Activated T-cell treated with anti-CD3 and anti-CD28 coated beads, Interleukin-2, amount 50 U/mL, for 24 hours (primary cell): ENCODE data around the gene CRYAA.

Experiments
- DNase-seq: peaks from one replicate; pipeline ENCODE4 v3.0.0-alpha.2; 2020
- H3K27ac Mint-ChIP-seq: 2 replicates; pipeline ENCODE4 v1.8.0; 2020; ENCODE audit warnings: mild to moderate bottlenecking, mixed read lengths
- H3K27me3 Mint-ChIP-seq: 2 replicates; pipeline ENCODE4 v1.8.0; 2020; ENCODE audit warnings: mixed read lengths
- H3K36me3 Mint-ChIP-seq: 2 replicates; pipeline ENCODE4 v1.8.0; 2020; ENCODE audit warnings: low read depth, mixed read lengths
- H3K4me1 Mint-ChIP-seq: 2 replicates; pipeline ENCODE4 v1.8.0; 2020; ENCODE audit warnings: low read depth, mixed read lengths
- H3K4me3 Mint-ChIP-seq: 2 replicates; pipeline ENCODE4 v1.8.0; 2020; ENCODE audit warnings: mild to moderate bottlenecking, moderate library complexity, mixed read lengths
- H3K9me3 Mint-ChIP-seq: 2 replicates; pipeline ENCODE4 v1.8.0; 2020; ENCODE audit warnings: mixed read lengths

The CRYAA gene

DNA sequence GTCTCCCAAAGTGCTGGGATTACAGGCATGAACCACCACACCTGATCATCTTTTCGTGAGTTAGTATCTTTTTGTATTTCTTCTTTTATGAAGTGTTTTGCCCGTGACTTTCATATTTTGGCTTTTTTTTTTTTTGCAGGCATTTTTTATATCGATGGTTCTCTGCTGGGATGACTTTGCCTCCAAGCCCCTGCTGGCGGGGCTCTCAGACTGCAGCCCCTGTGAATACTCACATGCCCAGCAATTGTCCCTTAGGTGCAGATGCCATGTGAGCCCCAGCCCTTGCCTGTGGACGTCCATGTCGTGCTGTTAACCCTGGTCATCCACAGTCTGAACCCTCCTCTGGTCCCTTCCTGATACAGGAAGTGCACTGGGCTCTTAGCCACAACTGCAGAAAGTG is 21.7 kb downstream of the CRYAA start:
- Mint-ChIP-seq H3K27me3 (peaks cover 3% of the 10 kb centered on the region), H3K9me3 (no peaks in the 10 kb centered on the region), H3K27ac (no peak overlapping the region), H3K4me3 (no peak overlapping the region), H3K4me1 (no peaks in the 10 kb centered on the region), H3K36me3 (no peaks in the 10 kb centered on the region)
- no peak for DNase-seq

DNA sequence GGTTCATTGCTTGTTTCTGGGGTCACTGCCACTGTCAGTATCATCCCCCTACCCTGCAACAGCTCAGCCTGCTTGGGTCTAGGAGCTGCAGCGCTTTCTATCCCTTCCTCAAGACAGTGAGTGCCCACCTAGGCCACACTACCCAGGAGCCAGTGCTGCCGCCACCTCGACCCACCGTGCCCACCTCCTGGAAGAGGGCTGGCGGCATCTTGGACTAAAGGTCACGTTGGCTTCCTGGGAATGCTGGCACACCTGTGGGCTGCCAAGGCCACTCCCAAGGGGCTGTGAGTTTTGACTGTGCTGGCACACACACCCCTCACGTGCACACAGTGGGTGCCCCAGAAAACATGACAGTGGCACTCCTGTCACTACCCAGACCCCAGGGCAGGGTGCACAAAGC is 22.1 kb downstream of the CRYAA start:
- DNase-seq: peak; percentile 15
- no peak overlapping the region for H3K4me3 Mint-ChIP-seq
- no peaks in the 10 kb centered on the region for H3K9me3 Mint-ChIP-seq
- H3K27ac Mint-ChIP-seq: no peak overlapping the region
- no peaks in the 10 kb centered on the region for H3K4me1 Mint-ChIP-seq
- H3K36me3 Mint-ChIP-seq: no peaks in the 10 kb centered on the region
- H3K27me3 Mint-ChIP-seq: peaks cover 4% of the 10 kb centered on the region

DNA sequence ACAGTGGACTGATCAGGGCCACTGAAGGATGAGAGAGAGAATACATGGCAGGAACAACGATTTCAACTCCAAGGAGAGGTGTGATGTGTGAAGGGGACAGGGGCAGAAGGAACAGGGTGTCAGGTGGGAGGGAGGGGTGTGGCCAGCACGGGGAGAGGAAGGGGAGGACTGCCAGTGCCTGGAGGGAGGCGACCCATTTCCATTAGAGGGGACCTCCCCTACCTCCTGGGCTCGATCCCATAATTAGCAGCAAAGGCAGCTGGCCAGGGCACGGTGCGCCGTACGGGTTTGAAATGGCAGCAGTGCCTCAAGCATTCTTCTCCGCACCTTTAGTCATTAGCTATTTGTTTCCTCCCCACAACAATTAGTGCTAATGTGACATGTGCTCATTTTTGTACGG is 22.7 kb downstream of the CRYAA start:
- Mint-ChIP-seq H3K9me3 (no peaks in the 10 kb centered on the region), H3K4me1 (no peaks in the 10 kb centered on the region), H3K27me3 (peaks cover 5% of the 10 kb centered on the region), H3K4me3 (no peak overlapping the region), H3K27ac (no peak overlapping the region), H3K36me3 (no peaks in the 10 kb centered on the region)
- DNase-seq: peak; percentile 7

DNA sequence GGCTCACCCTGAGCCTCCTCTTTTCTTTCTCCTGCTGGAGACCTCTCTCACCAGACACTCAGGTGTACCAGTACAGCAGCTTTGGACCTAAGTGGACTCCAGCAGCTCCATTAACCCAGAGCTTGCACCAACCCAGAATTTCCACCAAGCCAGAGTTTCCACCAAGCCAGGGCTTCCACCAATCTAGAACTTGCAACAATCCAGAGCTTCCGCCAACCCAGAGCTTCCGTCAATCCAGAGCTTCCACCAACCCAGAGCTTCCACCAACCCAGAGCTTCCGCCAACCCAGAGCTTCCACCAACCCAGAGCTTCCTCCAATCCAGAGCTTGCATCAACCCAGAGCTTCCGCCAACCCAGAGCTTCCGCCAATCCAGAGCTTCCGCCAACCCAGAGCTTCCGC is 23.2 kb downstream of the CRYAA start:
- Mint-ChIP-seq H3K4me3 (no peak overlapping the region), H3K36me3 (no peaks in the 10 kb centered on the region), H3K4me1 (peaks cover under 1% of the 10 kb centered on the region), H3K9me3 (no peaks in the 10 kb centered on the region), H3K27ac (no peak overlapping the region), H3K27me3 (peaks cover 5% of the 10 kb centered on the region)
- DNase-seq: no peak

DNA sequence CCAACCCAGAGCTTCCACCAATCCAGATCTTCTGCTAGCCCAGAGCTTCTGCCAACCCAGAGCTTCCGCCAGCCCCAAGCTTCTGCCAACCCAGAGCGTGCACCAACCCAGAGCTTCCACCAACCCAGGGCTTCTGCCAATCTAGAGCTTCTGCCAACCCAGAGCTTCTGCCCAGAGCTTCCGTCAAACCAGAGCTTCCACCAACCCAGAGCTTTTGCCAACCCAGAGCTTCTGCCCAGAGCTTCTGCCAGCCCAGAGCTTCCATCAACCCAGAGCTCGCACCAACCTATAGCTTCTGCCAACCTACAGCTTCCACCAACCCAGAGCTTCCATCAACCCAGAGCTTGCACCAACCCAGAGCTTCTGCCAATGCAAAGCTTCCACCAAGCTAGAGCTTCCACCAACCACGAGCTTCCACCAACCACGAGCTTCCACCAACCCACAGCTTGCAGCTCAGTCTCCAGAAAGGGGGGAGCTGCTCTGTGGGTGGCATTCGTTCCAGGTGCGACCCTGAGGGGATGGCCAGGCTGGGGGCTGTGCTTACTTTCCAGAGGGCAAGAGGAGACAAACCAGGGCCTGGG is 23.8 kb downstream of the CRYAA start:
- no peak overlapping the region for H3K27ac Mint-ChIP-seq
- H3K4me1 Mint-ChIP-seq: peaks cover 7% of the 10 kb centered on the region
- peaks cover 8% of the 10 kb centered on the region for H3K27me3 Mint-ChIP-seq
- H3K36me3 Mint-ChIP-seq: no peaks in the 10 kb centered on the region
- DNase-seq: no peak
- peaks cover 2% of the 10 kb centered on the region for H3K9me3 Mint-ChIP-seq
- no peak overlapping the region for H3K4me3 Mint-ChIP-seq

DNA sequence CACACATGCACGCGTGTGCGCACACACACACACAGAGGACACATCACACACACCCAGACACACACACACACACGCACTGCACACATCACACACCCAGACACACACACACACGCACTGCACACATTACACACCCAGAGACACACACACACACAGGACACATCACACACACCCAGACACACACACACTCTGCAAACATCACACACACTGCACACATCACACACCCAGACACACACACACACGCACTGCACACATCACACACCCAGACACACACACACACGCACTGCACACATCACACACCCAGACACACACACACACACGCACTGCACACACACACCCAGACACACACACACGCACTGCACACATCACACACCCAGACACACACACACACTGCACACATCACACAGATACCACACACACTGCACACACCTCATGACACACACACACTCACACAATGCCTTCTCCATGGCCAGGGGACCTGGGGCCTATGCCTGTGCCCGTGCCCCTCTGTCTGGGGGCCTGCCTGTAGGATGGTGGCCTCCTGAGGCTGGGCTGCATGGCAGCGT is 24.4 kb downstream of the CRYAA start:
- H3K27me3 Mint-ChIP-seq: peaks cover 8% of the 10 kb centered on the region
- no peak overlapping the region for H3K4me3 Mint-ChIP-seq
- H3K9me3 Mint-ChIP-seq: peaks cover 3% of the 10 kb centered on the region
- H3K36me3 Mint-ChIP-seq: no peaks in the 10 kb centered on the region
- H3K4me1 Mint-ChIP-seq: peaks cover 7% of the 10 kb centered on the region
- no peak for DNase-seq
- H3K27ac Mint-ChIP-seq: no peak overlapping the region

DNA sequence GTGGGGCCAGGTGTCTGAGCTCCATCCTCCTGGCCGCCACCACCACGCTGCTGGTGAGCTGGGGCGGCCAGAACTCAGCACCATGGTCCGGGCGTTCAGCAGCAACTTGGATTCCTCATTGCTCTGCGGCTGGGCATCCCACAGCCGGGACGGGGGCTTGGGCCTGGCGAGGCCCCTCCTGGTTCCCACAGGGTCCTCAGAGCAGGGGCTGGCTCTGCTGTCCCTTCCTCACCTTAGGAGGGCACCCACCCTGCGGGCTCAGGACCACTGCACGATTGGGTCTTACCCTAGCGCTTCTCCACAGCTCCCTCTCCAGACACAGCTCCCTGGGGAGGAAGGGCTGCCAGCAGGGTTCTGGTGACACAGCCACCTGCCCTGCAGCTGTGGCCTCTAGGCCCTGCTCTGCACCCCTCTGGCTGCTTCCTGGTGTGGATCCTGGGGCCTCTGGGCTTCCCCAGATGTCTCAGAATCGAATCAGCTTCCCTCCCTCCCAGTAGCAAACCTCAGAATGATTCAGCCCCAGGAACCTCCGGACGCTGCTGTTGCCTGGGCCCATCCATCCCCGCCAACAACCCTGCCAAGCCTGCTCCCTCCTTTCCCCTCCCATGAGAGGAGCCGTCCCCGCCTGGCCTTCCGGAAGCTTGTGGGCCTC is 25.0 kb downstream of the CRYAA start:
- peaks cover 7% of the 10 kb centered on the region for H3K4me1 Mint-ChIP-seq
- H3K27ac Mint-ChIP-seq: no peak overlapping the region
- no peaks in the 10 kb centered on the region for H3K36me3 Mint-ChIP-seq
- DNase-seq: peak; percentile 14
- peaks cover 9% of the 10 kb centered on the region for H3K9me3 Mint-ChIP-seq
- H3K27me3 Mint-ChIP-seq: peaks cover 8% of the 10 kb centered on the region
- H3K4me3 Mint-ChIP-seq: no peak overlapping the region

DNA sequence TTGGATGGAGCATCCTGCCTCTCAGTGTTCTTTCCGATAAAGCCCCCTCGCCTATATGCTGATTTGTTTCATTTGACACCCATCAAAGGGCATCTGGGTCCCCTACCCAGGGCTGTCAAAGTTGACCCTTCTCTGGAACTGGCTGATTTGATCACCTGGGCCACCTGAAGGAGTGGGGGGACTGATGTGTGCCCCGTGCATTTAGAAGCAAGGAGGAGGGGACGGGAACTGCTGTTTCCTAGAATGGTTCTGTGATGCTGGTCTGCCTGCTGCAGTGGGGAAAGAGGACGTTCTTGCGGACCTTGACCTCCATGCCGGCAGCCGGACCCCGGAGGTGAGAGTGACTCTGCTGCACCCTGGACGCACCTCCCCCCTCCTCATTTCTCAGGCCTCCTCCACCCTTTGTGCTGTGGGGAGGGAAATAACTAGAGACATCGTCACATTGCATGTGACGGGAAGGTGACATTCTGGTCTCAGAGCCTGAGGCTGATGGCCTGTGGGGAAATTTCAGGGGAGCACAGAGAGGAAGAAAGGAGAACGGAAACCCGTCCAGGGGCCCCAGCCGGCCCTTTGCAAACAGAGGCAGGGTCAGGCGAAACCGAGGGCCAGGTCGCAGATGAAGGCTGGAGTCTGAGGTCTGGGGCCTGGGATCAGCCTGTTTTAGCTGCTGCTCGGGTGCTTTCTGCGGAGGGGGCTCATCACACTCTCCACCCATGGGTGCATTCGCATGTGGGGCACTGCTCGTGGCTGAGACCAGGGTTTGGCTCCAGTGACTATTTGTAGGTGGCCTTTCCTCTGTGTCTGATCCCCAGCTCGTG is 25.7 kb downstream of the CRYAA start:
- DNase-seq: peak; percentile 21
- Mint-ChIP-seq H3K9me3 (peaks cover 9% of the 10 kb centered on the region), H3K4me1 (peaks cover 7% of the 10 kb centered on the region), H3K27ac (no peak overlapping the region), H3K4me3 (no peak overlapping the region), H3K27me3 (peaks cover 8% of the 10 kb centered on the region), H3K36me3 (no peaks in the 10 kb centered on the region)

DNA sequence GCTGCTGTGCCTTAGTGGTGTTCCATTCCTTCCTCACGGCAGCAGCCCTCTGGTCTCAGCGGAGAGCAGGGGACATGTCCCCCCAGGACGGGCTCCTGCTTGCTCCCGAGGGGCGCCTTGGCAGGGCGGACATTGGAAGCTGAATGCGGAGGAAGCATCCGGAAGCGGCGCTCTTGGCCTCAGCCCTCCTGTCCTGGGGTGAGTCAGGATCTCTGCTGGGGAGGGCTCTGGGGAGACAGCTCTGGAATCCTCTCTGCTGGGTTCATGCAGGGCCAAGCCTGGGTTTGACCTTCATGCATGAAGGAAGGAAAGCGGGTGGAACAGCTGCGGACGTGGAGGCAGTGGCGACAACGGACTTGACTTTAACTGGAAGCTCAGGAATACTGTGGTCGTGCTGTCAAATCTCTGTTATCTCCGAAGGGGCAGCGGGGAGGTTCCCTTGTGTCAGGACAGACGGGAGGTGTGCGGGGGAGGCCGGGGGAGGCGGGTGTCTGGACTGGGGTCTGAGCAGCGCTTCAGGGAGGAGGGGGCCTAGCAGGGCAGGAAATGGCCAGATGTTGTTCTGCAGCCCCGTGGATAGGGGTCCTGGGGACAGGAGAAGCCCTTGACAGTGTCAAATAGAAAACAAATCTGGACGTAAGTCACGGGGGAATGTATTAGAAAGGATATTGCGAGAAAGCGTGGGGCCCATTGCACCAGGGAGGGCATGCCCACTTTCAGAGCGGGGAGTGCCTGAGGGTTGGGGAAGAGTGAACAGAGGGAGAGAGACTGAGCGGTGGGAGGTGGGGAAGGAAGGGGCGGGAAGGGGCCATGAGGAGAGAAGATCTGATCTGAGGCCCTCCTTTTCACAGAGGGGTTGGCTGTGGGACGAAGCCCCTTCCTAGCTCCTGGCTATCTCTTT is 26.6 kb downstream of the CRYAA start:
- Mint-ChIP-seq H3K4me3 (no peak overlapping the region), H3K36me3 (no peaks in the 10 kb centered on the region), H3K27ac (no peak overlapping the region), H3K4me1 (peaks cover 7% of the 10 kb centered on the region), H3K9me3 (peaks cover 13% of the 10 kb centered on the region), H3K27me3 (peaks cover 8% of the 10 kb centered on the region)
- DNase-seq: peak; percentile 21

DNA sequence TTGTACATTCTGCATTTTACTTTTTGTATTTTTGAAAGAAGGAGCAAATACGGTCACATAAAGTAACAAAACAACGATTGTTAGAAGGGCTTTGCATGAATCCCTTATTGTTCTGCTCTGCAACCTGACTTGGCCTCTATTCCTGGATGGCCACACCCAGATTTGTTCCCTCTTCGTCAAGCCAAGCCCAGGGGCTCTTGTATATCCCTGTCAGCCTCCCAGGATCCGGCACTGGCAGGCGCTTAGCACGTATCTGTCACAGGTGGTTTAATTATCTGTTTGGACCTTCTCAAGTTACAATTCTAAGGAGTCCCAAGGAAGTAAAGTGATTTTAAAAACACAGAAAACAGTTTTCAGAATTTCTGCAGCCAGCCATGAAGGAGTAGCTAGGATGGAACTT is 28.0 kb downstream of the CRYAA start:
- Mint-ChIP-seq H3K4me3 (no peak overlapping the region), H3K9me3 (peaks cover 17% of the 10 kb centered on the region), H3K27ac (no peak overlapping the region), H3K4me1 (peaks cover 7% of the 10 kb centered on the region), H3K36me3 (peaks cover 1% of the 10 kb centered on the region), H3K27me3 (peaks cover 8% of the 10 kb centered on the region)
- no peak for DNase-seq

DNA sequence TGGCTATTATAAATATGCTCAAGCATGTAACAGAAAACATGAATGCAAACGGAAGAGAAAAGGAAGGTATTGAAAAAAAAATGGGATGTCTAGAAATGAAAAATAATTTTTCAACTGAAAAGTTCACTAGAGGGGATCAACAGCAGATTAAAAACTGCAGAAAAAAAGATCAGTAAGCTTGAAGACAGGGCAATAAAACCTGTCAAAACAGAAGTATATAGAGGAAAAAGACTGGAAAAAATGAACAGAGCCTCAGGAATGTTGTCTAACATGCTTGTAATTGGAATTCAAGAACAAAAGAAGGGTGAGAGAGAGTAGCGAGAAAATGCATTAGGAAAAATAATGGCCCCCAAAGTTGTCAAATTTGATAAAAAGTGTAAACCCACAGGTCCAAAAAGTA is 29.6 kb downstream of the CRYAA start:
- Mint-ChIP-seq H3K9me3 (peaks cover 19% of the 10 kb centered on the region), H3K27me3 (peaks cover 8% of the 10 kb centered on the region), H3K4me1 (peaks cover 7% of the 10 kb centered on the region), H3K27ac (no peak overlapping the region), H3K36me3 (peaks cover 3% of the 10 kb centered on the region), H3K4me3 (no peak overlapping the region)
- no peak for DNase-seq

DNA sequence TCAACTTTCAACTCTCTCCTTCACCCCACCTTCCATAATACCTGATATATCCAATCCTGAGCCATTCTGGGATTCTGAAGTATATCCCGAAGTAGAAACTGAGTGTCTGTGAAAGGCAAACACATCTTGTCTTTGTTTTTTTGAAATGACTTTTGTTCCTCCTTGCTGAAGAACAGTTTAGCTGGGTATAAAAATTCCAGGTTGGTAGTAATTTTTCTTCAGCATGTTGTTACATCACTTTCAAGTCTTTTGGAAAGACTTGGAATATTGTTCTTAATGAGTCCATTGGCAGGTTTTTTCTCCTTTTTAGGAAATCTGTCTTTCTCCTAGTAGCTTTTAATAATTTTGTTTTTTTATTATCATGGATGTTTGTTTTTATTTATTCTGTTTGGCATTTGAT is 32.7 kb downstream of the CRYAA start:
- Mint-ChIP-seq H3K27me3 (peaks cover 3% of the 10 kb centered on the region), H3K4me3 (no peak overlapping the region), H3K4me1 (peaks cover 7% of the 10 kb centered on the region), H3K27ac (no peak overlapping the region), H3K36me3 (peaks cover 3% of the 10 kb centered on the region), H3K9me3 (peaks cover 19% of the 10 kb centered on the region)
- no peak for DNase-seq

DNA sequence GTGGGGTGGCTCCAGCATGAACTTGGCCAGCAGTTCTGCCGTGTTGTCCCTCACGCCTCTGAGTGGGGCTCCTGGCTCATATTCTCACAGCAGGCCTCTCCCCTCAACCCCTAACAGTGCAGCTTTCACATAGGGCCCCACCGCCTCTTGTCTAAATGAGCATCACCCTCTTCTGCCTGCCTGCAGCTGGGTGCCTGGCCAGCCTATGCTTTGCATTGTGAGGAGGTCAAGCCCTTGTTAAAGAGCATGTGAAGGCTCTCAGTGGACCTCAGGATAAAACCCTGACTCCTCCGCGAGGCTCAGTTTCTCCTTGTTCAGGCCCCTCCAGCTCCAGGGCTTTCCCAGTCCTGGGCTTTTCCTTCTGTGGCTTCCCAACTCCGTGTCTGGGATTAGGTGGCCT is 34.8 kb downstream of the CRYAA start:
- no peak for DNase-seq
- Mint-ChIP-seq H3K36me3 (peaks cover 3% of the 10 kb centered on the region), H3K27ac (no peak overlapping the region), H3K27me3 (peaks cover 11% of the 10 kb centered on the region), H3K4me1 (no peaks in the 10 kb centered on the region), H3K9me3 (peaks cover 11% of the 10 kb centered on the region), H3K4me3 (no peak overlapping the region)

DNA sequence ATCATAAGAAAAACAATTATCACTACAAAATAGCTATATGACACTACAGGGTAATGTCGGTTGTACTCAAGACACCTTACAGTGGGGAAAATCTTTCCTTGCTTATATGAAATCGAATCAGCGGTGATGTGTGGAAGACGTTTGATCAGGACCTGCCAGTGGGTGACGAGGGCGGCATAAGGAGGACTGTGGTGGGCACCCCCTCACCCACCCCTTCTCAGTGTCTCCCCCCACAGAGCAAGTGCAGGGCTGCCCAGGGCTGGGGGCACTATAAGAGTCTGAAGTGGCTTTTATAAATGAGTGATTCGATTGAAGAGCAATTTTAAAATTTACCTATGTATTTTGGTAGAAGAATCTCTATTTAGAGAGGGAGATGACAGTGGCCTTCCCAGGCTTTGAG is 35.8 kb downstream of the CRYAA start:
- Mint-ChIP-seq H3K4me1 (no peaks in the 10 kb centered on the region), H3K27ac (no peak overlapping the region), H3K9me3 (peaks cover 10% of the 10 kb centered on the region), H3K27me3 (peaks cover 16% of the 10 kb centered on the region), H3K36me3 (peaks cover 3% of the 10 kb centered on the region), H3K4me3 (no peak overlapping the region)
- DNase-seq: no peak
